IPS-NIHi11 (cell line): ENCODE results near the gene RXRA.
A peak's percentile ranks its signal among the peaks of the same experiment; 100 is the strongest.

Experiments
- DNase-seq: peaks from one replicate; pipeline ENCODE4 v3.0.0; 2012; ENCODE audit warnings: mixed read lengths, low spot score

RXRA gene

DNA sequence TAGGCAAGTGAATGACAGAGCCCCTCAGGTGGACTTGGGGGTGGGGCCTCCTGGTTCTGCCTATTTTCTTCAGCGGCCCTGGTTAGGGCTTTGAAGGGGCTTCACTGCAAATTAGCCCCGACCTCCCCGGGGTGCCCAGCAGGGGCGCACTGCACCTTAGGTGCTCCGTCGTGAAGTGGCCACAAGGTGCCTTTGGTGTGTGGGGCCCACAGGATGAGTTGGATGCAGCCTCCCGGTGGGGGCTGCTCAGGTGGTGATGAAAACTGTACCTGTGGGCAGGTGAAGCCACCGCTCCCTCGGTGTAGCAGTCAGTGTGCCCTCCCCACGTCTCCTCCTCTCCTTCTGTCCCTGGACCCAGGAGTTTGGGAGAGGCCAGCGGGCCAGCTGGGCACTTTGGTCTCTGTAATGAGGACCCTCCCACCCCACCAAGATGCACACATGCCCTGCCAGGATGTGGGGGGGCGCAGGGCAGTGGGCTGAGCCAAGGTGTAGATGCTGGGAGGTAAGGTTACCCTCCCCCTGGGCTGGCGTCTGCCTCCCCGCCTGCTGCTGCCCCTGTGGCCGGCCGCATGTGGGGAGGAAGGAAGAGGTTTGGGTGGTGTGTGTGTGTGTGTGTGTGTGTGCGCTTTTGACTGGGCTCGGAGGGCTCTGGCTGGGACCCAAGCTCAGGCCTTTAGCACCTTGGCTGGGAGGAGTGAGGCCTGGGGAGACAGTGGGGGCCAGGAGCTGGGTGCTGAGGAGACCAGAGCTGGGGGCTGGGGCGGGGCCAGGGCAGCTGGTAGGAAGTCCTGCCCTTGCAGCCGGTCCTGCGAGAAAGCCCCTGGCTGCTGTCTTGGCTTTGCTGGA lies 55.6 kb downstream of the RXRA start:
- DNase-seq: no peak

- no peak for DNase-seq
These were observed 56.5 kb downstream of the RXRA start for GRCh38 chr9:134382733-134383132.

GRCh38 chr9:134383148-134383547 lies 56.9 kb downstream of the RXRA start:
- no peak for DNase-seq

DNA sequence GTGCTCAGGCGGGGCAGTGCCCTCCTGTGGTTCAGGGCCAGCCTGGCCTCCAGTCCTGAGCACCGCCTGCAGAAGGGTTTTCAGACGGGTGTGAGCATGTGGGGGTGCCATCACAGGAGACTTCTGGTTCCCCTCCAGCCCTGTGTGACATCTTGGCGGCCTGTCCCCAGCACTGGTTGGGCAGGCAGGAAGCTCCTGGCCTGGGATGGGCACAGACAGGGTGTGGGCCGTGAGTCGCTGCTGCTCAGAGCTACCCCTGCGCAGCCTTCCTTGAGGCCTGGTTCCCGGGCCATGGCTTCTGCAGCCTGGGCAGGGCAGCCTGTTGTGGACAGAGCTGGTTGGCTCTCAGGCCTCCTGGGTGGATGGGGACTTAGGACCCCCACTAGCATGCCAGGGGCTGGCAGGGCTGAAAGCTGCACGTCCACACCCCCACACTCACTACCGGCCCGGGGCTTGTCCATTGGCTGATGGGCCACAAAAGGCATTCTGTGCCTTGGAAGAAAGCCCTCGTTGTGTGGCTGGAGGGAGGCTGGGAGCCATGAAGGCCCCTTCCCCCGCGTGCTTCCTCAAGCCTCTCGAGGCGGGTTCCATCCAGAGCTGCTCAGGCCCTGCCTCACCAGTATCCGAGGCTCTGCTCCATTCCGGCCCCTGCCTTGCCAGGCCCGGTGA lies 58.7 kb downstream of the RXRA start:
- no peak for DNase-seq

- DNase-seq: no peak
These were observed 59.7 kb downstream of the RXRA start for GRCh38 chr9:134385915-134386314.

- no peak for DNase-seq
These were observed 60.9 kb downstream of the RXRA start for GRCh38 chr9:134386951-134387831.

DNA sequence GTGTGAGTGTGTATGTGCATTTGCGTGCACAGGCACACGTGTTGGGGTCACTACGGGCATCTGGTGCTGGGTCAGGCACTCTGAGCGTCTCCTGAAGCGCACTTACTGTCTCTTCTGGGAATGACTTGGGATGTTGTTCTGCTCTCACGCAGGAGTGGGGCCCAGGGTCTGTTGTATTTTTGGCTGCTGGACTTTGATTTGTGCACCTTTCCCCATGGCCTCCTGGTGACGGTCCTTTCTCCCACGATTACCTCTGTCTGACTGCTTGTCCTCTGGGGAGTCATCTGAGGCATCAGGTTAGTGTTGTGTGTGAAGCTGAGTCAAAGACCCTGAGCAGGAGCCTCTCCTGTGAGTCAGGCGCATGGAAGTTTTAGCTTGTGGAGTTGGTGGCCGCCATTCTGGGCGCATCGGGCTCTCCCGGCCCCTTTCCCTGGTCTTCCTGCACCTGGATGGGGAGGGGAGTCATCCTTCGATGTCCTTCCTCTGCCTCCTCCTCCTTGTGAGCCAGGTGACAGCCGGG lies 62.1 kb downstream of the RXRA start:
- DNase-seq: no peak

DNA sequence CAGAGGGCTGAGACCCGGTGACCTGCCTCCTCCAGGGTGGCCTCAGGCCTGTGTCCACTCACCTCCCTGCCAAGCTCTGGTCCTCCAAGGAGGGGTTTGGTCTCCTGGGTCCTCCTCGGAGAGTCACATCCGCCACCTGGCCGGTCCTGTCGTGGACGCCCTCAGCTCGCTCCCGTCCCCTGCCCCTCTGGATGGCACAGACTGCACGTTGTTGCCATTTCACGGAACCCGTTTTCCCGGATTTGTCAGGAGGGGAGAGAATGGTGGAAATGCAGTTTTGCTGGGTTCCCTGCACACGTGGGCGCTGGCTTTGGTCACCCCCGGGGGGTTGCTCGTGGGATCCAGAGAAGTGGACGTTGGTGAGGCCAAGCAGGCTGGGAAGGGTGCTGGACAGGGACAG lies 62.7 kb downstream of the RXRA start:
- DNase-seq: no peak

DNA sequence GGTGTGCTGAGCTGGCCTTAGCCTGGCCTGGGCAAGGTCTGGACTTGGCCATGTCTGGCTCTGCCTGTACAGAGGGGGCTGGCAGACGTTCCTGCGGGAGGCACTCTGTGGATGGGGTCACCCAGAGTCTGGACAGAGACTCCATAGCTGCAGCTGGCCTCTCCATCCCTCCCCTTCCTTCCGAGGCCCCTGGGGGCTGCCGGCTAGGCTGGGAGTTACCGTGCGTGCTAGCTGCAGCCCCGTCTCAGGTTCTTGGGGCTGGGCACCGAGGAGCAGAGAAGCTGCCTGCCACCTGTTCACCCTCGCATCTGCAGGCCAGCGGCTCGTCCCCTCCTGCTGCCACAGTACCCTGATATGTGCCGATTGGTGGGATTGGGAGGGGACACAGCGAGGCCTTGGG lies 63.4 kb downstream of the RXRA start:
- DNase-seq: no peak

DNA sequence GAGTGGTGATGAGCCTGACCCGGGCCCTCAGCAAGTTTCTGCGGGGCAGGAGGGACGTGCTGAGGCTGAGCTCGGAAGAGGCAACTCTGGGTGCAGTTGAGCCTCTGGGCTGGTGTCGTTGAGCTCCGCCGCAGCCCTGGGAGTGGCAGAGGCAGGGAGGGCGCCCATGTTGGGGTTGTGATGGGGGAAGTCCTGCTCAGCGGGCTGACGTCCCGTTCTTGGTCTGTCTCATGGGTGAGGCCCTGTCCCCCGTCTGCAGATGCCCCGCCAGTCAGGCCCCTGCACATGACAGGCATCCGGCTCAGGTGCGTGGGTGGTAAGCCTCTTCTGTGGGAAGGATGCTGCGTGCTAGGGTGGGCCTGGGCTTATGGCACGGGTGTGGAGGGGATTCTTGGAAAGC lies 64.3 kb downstream of the RXRA start:
- no peak for DNase-seq

- DNase-seq: no peak
These were observed 64.7 kb downstream of the RXRA start for GRCh38 chr9:134390947-134391318.

GRCh38 chr9:134391319-134392231 lies 65.3 kb downstream of the RXRA start:
- no peak for DNase-seq

DNA sequence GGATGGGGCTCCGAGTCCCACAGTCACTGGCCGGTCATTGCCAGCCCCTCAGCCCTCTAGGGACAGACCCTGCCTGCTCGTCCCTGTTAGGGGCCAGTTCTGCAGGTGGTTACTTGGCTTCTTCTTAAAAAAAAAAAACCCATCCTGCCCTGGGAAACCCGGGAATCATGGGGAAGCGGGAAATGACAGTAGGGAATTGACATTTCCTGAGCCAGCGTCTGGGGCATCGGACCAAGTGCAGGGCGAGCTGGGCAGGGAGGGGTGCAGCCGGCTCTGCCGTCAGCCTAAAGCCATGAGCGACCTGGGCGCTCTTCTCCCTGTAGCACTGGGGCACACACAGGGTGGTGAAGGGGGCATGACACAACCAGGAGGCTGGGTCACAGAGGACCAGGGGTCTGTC lies 66.6 kb downstream of the RXRA start:
- DNase-seq: no peak

GRCh38 chr9:134393582-134394280 lies 67.5 kb downstream of the RXRA start:
- DNase-seq: no peak

GRCh38 chr9:134395002-134395517 lies 68.8 kb downstream of the RXRA start:
- no peak for DNase-seq

DNA sequence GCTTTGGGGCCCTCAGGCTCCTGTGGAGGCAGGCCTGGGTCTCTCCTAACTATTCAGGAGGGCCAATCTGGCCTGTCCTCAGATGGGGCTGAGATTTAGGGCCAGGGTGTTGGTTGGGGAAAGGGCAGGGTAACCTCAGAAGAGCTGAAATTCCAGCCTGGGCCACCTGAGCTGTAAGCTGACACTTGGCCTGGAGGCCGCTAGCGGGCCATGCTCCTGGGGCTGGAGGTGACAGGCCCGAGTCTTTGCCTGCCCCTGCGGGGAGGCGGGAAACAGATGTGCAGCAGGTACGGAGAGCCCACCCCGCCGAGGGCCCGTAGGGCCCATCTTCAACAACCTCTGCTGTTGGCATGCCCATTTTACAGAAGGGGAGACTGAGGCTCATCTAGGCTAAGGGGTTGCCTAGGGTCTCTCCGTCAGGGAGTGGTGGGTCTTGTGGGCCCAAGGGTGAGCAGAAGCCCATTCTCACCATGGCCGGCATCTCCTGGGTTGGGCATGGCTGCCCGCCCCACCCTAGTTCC lies 69.5 kb downstream of the RXRA start:
- no peak for DNase-seq

DNA sequence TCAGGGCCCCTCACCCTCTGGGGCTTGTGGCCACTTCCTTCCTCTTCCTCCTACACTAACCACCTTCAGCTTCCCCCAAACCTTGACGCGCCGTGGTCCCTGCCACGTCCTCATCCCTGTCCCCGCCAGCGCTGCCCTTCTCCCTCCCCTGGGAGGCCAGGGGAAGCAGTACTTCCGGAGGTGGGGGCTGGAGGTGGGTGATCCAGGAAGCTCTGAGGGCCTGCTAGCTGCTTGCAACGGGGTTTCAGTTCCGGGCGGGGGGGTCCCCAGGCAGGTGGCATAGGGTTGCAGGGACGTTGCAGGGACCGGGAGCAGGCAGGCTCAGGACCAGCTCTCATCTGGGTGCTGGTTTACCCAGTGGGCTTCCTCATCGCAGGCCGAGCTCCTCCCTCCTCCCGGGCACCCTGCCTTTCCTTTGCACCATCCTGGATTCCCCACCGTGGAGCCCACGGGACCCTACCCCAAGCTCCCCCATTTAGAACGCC lies 70.0 kb downstream of the RXRA start:
- DNase-seq: no peak

DNA sequence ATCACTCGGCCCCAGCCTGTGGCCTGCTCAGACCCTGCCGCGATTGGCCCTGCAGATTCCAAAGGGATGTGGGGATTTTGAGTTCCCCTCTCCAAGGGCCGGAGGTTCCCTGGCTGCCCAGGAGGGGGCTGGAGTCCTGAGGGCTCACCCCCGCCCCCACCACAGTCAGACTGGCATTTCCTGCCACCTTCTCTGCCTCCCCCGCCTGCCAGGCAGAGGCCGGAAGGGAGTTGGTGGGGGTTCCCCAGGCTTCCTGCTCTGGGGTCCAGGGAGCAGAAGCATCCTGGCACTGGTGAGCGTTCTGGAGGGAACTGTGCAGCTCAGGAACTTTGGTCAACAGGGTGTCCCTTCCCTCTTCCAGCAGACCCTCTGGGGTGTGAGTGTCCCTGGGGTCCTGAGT lies 70.6 kb downstream of the RXRA start:
- no peak for DNase-seq

DNA sequence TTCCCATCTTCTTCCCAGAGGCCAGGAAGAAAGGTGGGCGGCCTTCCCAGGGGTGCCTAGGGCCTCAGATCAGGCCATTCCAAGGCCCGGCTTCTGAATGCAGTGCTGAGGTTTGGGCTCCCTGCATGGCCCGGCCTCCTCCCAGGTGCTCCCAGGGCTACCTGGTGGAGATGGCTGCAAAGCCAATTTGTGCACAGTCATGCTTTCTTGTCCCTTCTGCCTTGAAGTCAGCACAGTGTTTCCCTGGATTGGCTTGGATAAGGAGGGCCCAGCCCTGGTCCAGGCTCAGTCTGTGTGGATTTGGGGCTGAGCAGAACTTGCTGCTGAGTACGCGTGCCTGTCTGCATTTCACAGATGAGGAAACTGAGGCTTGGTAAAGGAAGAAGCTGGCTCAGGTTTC lies 72.5 kb downstream of the RXRA start:
- no peak for DNase-seq

DNA sequence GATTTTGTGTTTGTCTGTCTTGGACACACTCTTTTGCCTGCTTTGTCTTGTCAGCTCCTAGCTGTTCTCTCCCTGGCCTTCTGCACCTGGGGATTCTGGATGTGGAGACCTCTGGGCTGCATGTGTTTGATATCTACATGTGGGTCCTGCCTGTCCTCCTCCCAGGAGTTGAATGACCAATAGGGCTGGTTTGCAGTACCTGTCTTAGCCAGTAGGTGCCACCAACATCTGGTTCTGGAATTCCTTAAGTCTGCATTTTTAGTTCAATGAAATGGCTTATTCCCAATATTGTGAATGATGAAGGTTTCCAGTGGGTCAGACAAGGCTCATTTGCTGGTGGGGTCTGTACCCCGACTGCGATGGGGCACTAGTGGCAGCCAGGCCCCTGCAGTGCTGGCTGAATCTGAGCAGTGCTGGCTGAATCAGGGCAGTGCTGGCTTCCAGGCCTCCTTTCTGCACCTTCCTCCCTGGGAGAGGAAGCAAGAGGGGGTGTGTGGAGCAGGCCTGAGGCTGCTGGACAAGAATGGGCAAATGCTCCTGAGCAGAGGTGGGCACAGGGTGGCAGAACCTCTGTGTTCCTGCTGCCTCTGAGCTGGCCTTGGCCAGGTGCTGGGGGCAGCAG lies 73.3 kb downstream of the RXRA start:
- DNase-seq: peak; percentile 69
